ENCODE measurements around the gene EGFL7. TPM values are rescaled to one million over a fixed set of nuclear protein-coding genes. Genes with fewer than 3 reads are reported as not detected.

Gene EGFL7
- total and polyA plus RNA-seq, 11 donors, result 56.4 to 142 (median 94.5) TPM

- Histone ChIP-seq H3K4me3 (no peak overlapping the region), H3K27ac (peak overlapping the region in 7 of 12 donors; percentile 18 to 62 (median 47)), H3K36me3 (peaks cover 3 to 27% (median 18%) of the 10 kb centered on the region in 9 donors), H3K4me1 (peaks cover 4 to 77% (median 54%) of the 10 kb centered on the region in 12 donors), H3K27me3 (peaks cover 0 to 3% (median 0%) of the 10 kb centered on the region in 9 donors), H3K9me3 (no peaks in the 10 kb centered on the region)
- WGBS, 4 donors, result 80 to 85% (median 82%) methylated on average over 14 to 20 of the region's 20 CpGs
- TF ChIP-seq POLR2A (IDR thresholded peaks at IDR 0.05), result no peak
- intact Hi-C loops (cut with DNase I), result no loop called here
- ATAC-seq (no peak), DNase-seq (no peak)
These were observed 55.9 kb downstream of the EGFL7 start for GRCh38 chr9:136718345-136719194.

GRCh38 chr9:136719195-136719880 lies 56.6 kb downstream of the EGFL7 start:
- TF ChIP-seq POLR2A (IDR thresholded peaks at IDR 0.05) (no peak), CTCF (IDR thresholded peaks at IDR 0.05) (no peak)
- intact Hi-C loops (cut with DNase I), result no loop called here
- 29 to 64% (median 50%) methylated on average over 9 to 24 of the region's 24 CpGs; no CpG with 5 or more reads in 1 of the 4 donors for WGBS, 4 donors

GRCh38 chr9:136720251-136720897 lies 57.7 kb downstream of the EGFL7 start:
- peak overlapping the region; percentile 13 to 67 (median 54) for H3K27ac ChIP-seq
- intact Hi-C loops (cut with DNase I), result no loop called here
- ATAC-seq (peak in 3 of 4 donors; percentile 1 to 17 (median 8)), DNase-seq (peak in 2 of 5 donors; percentile 61 to 65)
- 42 to 58% (median 47%) methylated on average over 16 to 20 of the region's 20 CpGs for WGBS, 4 donors
- peaks cover 3 to 45% (median 36%) of the 10 kb centered on the region in 9 donors for H3K36me3 ChIP-seq
- H3K4me1 ChIP-seq, result peaks cover 4 to 75% (median 42%) of the 10 kb centered on the region in 12 donors
- TF ChIP-seq CTCF (IDR thresholded peaks at IDR 0.05), result no peak
- TF ChIP-seq POLR2A (IDR thresholded peaks at IDR 0.05), result no peak
- no peaks in the 10 kb centered on the region for H3K27me3 ChIP-seq
- H3K4me3 ChIP-seq, result peak overlapping the region in 1 of 12 donors; percentile 12
- no peaks in the 10 kb centered on the region for H3K9me3 ChIP-seq

More at GRCh38 chr9:136719195-136719880, 56.6 kb downstream of the EGFL7 start:
- Histone ChIP-seq H3K9me3 (no peaks in the 10 kb centered on the region), H3K4me3 (no peak overlapping the region), H3K27ac (peak overlapping the region in 10 of 12 donors; percentile 8 to 62 (median 48)), H3K27me3 (no peaks in the 10 kb centered on the region), H3K36me3 (peaks cover 3 to 34% (median 25%) of the 10 kb centered on the region in 9 donors), H3K4me1 (peaks cover 4 to 77% (median 48%) of the 10 kb centered on the region in 12 donors)
- ATAC-seq (peak in 2 of 4 donors; percentile 0 to 11), DNase-seq (peak in 2 of 5 donors; percentile 41 to 57)

- ATAC-seq (peak in 2 of 4 donors; percentile 0 to 3), DNase-seq (no peak)
- H3K27me3 ChIP-seq, result no peaks in the 10 kb centered on the region
- 40 to 63% (median 58%) methylated on average over 5 to 11 of the region's 11 CpGs for WGBS, 4 donors
- intact Hi-C loops (cut with DNase I), result no loop called here
- H3K9me3 ChIP-seq, result no peaks in the 10 kb centered on the region
- H3K4me1 ChIP-seq, result peaks cover 6 to 76% (median 45%) of the 10 kb centered on the region in 12 donors
- no peak for TF ChIP-seq CTCF (IDR thresholded peaks at IDR 0.05)
- TF ChIP-seq POLR2A (IDR thresholded peaks at IDR 0.05), result no peak
- peak overlapping the region; percentile 13 to 67 (median 54) for H3K27ac ChIP-seq
- no peak overlapping the region for H3K4me3 ChIP-seq
- H3K36me3 ChIP-seq, result peaks cover 3 to 50% (median 41%) of the 10 kb centered on the region in 9 donors
These were observed 58.2 kb downstream of the EGFL7 start for GRCh38 chr9:136720898-136721338.
